Measurements from ENCODE around the gene CACFD1.

CACFD1 gene

DNA sequence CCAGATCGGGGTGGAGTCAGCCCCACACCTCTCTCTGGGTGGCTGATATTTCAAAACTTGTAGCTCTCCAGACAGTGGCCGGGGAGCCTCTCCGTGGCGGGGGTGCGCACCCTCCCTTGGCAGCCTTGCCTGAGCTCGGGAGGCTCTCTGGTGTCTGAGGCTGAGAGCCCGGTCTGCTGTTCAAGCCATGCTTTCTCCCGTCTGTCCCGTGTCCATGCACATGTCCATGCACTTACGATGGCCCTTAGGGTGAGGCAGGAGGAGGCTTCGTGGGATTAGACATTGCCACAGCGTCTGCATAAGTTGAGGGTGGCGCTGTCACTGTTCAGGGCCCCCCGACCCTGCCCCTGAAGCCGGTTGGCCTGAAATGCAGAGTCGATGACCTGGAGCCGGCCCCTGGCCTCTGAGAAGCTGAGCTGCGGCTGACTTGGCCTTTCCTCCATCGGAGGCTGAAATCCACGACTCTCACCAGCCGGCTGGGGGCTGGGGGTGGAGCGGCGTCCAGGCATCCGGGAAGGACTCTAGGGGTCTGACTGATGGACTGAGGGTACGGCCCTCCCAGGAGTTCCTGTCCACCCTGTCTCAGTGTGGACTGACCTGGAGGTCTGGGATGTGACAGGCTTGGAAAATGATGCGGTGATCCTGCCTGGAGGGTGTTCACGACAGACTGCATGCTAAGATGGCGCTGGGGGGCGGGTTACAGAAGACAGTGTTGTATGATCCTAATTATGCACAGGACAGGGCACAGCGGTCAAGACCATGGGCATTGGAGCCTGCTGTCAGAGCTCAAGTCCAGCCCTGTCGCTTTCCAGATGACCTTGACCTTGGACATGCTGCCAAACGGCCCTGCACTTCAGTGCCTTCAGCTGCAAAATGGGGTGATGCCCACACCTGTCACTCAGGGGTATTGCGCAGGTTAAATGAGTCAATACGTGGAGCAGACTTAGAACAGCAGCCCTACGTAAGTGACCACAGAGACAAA lies 37.4 kb downstream of the CACFD1 start:
- DNase-seq (ENCODE audit: low read depth in 1 of 2, low spot score in 1 of 2): no peak

DNA sequence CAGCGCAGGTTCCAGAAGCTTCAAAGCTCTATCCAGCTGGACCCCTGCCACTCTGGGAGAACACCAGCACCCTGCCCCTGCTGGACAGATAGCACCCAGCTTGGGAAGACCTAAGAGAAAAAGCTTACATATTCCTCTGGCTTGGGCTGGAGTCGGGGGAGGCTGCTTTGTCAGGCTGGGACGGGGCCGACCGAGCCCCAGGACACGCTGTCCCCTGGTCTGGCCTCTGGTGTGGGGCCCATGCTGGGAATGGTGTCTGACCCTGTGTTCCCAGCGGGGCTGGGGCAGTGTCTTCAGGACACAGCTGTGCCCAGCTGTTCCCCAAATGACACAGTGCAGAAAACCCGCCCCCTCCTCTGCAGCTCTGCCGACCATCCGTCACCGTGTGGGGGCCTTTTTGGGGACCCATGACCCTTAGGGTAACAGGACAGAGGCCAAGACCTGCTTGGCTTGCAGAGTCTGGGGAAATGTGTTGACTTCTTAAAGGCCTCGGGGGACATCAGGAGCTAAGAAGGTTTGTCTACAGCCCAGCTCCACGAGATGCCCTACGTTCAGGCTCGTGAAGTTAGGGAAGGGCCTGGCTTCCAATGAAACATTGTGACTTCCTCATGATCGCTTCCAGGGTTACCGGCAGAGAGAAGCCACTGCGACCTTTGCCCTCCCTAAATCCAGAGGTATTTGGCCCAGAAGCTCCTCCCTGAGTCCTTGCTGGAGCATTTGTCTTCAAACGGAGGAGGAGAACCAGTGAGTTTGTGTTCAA lies 39.5 kb downstream of the CACFD1 start:
- no peak for DNase-seq (ENCODE audit: low read depth in 1 of 2, low spot score in 1 of 2)

DNA sequence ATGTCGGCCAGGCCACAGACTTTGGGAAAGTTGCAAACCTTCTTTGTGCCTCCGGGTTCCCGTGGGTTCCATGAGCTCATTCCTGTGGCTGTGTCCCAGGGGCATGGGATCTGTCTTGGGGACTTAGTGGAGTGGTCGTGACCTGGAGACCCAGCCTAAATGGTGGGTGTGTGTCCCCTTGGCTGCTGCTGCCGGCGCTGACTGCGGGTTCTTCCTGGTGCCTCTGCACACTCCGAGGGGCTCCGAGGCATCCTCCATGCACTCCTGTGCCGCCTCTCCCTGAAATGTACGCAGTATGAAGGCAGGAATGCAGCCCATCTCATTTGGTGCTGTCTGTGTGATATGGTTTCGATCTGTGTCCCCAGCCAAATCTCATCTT lies 40.1 kb downstream of the CACFD1 start:
- no peak for DNase-seq (ENCODE audit: low read depth in 1 of 2, low spot score in 1 of 2)

DNA sequence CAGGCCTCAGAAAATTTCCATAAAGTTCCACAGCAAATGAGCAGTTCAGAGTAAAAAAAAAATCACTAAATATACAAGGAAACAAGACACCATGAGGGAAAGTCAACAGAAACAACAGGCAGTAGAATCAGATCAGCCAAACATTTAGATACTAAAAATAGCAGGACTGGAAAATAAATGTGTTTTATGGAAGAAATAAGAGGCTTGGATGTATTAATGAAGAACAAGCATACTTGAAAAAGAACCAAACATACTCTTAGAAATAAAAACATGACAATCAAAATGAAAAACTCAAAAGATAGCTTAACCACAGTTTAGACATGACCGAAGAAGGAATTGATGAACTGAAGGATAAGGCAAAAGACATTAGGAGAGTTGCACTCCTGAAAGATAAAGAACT lies 42.3 kb downstream of the CACFD1 start:
- DNase-seq (ENCODE audit: low read depth in 1 of 2, low spot score in 1 of 2): no peak

DNA sequence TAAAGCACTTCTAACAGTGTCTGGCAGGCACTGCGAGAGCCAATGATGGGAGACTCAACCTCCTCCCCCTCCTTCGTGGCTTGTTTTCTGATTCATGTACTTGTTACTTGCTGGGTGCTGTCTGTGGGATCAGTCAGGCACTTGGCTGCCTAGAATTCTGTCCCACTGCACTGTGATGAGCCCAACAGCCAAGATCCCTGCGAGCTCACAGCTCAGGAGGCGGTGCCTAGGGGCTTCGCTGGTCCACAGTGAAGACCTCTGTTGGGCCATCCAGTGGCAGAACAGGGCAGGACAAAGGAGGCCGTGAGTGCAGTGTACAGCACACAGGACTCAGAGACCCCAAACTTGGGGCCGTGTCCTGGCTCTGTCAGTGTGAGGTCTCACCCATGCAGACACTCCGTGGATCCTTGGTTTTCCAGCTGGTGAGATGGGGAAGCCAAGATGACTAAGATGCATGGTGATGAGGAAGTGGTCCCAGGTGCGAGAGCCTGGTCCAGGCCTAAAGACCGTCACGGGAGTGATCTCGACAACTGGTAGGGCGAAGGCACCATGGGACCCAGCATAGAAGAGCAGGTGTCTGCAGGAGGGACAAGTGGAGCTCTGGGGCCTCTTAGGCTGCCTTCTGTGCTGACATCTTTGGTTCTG lies 45.5 kb downstream of the CACFD1 start:
- DNase-seq (ENCODE audit: low read depth in 1 of 2, low spot score in 1 of 2): no peak

DNA sequence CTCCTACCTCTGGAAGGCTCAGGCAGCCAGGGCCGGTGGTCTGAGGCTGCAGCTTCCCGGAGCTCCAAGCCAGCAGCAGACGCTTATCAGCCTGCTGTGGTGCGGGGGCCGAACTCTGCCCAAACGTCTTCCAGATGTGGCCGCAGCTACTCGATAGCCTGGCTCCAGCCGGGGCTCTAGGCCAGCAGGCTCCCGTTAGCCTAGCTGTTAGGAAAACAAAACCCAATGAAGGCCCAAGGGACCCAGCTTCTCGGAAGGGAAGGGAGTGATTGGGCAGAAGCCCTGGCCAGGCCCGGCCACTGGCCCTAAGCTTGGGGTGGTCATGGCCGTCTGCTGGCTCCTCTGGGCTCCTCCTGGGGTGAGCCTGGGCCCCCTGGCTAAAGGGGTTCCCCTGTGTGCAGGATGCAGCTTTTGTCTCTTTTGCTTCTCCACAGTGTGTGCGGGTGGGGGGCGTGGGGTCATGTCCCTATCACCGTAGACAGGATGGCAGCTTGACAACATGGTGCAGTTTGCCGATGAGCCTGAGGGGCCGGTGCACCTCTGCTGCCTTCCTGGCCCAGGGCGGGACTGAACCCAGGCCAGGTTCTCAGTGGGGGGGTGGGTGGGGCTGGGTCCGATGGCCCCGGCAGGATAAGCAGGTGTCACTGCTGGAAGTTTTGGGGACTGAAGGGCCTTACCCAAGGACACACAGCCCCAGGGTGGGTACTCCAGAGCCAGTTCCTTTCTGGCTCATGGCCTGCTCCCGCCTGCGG lies 46.3 kb downstream of the CACFD1 start:
- no peak for DNase-seq (ENCODE audit: low read depth in 1 of 2, low spot score in 1 of 2)

DNA sequence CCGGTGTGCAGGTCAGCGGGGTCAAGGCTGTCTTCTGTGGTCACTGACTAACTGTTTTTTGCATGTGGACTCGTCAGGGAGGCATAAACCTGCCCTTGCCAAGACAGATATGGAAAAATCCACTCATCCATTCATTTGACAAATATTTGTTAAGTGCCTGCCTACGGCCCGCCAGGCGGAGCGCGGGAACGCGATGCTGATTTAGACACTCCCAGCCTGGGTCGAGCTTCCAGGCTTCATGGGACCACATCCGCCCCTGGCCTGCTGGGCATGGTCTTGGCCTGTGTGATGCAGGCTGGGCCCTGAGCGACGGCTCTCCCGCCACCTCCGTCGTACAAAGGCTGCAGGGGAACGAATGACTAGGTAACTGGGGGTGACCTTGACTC lies 46.9 kb downstream of the CACFD1 start:
- DNase-seq (ENCODE audit: low read depth in 1 of 2, low spot score in 1 of 2): no peak

DNA sequence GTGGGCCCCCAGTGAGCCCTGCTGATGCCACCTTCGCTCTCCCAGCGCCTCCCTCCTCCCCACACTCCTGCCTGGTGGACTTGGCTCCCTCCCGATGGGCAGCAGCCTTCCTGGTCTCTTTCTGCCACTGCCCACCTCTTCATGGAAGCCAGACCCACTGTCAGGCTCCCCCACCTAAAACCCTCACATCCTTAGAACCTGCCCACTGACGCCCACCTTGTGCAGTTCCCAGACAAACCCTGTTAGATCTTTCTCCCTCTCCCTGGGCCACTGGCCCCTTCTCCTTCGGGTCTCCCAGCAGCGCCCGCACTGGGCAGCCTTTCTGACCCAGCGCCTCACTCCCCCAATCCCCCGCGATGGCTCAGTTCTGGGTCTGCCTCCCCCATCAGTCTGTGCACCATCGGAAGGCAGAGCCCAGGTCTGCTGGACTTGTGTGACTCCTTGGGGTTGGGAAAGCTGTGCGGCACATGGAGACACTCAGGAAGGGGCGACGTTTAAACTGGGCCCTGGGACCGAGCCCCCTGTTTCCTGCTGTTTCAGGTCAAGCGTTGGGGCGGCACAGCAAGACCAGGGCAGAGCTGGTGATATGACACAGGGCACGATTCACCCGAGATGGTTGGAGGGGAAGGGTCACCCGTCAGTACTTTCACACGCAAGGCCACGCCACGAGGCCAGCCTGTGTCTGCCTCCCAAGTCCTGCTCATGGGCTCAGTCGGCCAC lies 47.6 kb downstream of the CACFD1 start:
- no peak for DNase-seq (ENCODE audit: low read depth in 1 of 2, low spot score in 1 of 2)

DNA sequence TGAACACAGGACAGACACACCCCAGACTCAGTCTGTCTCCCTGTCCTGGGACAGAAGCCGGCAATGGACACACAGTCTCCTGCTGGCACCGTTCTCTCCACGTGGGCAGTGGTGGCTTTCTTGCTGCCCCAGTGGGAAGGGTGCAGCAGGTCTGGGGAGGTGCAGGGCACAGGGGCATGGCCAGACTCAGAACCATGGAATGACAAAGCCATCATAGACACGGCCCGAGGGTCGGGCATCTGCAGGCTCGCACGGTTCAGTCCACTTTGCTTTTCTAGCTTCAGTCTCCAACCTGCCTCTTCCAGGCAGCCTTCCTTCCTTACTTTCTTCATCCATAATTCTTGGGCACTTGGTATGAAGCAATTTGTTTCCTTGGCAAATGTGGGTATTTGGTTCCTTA lies 48.3 kb downstream of the CACFD1 start:
- no peak for DNase-seq (ENCODE audit: low read depth in 1 of 2, low spot score in 1 of 2)

DNA sequence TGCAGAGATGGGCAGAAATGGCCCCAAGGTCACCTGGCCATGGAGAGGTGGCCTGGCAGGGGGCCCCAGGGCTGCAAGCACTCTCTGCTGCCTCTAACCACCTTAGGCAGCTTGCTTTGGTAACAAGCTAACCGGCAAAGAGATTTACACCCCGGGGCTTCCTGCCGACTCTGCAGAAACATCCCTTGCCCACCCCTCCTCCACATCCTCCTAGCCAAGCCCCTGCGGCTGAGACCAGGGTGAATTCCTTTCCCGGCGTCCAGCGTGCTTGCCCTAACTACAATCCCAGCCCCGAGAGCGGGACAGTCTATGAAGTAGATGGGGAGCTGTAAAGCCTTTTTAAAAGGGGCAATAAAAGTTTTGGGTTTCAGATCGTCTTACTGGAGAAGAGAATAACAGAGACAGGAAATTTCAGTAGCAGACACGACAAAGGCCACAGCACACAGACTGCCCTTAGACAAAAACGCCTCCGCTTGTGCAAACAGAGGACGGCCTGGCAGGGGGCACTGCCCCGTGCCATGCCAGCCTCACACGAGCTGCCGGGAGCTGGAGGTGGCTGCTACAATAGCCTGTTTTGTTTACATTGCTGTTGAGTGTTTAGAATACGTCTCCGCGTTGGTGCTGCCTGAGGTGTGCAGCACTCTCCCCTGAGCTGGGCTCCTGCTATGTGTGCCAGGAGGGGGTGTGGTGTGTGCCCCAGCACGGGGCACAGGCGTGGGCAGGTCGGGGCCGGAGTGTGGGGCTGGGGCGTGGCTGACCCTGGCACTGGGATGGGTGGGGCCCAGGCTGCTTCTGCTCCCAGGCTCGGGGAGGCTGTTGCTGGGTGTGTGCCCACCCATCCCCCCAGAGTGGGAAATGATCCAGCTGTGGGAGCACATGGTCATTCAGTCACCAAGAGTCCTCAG lies 49.7 kb downstream of the CACFD1 start:
- DNase-seq (ENCODE audit: low read depth in 1 of 2, low spot score in 1 of 2): no peak

DNA sequence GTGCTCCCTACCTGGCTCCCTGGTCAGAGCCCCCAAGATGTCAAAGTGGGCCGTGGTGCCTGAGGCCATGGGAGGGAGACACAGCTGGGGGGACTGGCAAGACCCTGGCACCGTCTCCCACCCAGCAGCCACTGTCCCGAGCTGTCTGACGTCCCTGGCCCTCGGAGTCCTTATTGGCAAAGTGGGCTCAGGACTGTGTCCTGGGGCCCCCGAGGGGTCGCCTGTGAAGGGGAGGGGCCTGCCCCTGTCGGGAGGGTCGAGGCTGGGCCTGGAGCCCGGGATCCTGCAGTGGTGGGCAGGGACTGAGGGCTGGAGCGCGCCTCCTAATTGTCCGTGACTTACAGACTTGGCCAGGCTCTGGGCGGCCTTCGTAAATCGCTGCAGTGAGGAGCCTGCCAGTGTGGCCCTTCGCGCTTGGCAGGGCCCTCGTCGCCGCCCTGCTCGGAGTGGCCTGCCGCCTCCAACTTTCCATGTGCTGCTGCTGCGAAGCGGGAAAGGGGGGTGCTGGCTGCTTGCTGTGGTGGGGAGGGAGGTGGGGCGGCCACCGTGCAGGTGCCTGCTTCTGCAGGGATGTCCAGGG lies 51.2 kb downstream of the CACFD1 start:
- DNase-seq (ENCODE audit: low read depth in 1 of 2, low spot score in 1 of 2): no peak

DNA sequence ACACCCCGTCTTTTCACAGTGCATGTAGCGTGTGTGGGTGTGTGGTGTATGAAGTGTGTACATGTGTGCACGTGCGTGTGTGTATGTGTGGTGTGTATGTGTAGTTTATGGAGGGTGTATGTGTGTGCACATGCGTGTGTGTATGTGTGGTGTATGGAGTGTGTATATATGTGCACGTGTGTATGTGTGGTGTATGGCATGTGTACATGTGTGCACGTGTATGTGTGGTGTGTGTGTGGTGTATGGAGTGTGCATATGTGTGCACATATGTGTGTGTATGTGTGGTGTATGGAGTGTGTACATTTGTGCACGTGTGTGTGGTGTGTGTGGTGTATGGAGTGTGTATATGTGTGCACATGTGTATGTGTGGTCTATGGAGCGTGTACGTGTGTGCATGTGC lies 51.8 kb downstream of the CACFD1 start:
- DNase-seq (ENCODE audit: low read depth in 1 of 2, low spot score in 1 of 2): no peak

DNA sequence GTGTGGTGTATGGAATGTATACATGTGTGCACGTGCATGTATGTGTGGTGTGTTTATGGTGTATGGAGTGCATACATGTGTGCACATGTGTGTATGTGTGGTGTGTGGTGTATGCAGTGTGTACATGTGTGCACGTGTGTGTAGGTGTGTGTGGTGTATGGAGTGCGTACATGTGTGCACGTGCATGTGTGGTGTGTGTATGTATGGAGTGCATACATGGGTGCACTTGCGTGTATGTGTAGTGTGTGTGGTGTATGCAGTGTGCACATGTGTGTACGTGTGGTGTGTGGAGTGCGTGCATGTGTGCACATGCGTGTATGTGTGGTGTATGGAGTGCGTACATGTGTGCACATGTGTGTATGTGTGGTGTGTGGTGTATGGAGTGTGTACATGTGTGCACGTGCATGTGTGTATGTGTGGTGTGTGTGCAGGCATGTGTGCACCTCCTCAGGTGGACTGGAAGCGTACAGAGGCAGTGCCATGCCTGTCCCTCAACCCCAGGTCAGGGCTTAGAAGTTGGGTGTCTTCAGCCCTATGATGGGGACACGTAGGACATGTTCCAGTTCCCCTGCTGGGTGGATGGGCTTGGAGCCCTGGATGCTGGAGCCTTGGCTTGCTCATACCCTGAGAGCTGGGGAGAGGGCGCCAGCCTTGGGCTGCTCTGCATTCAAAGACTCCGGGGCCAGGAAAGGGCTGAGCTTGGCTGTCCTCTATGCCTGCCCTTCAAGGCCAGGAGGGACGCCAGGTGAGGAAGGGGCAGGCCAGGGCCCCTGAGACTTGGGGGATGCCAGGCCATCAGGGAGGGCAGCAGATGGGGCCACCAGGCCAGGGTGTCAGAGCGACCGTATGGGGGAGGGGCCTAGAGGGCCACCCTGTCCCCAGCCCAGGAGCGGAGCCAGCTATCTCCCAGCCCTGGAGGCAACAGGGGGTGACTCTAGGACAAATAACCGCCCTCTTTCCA lies 52.8 kb downstream of the CACFD1 start:
- DNase-seq (ENCODE audit: low read depth in 1 of 2, low spot score in 1 of 2): no peak

DNA sequence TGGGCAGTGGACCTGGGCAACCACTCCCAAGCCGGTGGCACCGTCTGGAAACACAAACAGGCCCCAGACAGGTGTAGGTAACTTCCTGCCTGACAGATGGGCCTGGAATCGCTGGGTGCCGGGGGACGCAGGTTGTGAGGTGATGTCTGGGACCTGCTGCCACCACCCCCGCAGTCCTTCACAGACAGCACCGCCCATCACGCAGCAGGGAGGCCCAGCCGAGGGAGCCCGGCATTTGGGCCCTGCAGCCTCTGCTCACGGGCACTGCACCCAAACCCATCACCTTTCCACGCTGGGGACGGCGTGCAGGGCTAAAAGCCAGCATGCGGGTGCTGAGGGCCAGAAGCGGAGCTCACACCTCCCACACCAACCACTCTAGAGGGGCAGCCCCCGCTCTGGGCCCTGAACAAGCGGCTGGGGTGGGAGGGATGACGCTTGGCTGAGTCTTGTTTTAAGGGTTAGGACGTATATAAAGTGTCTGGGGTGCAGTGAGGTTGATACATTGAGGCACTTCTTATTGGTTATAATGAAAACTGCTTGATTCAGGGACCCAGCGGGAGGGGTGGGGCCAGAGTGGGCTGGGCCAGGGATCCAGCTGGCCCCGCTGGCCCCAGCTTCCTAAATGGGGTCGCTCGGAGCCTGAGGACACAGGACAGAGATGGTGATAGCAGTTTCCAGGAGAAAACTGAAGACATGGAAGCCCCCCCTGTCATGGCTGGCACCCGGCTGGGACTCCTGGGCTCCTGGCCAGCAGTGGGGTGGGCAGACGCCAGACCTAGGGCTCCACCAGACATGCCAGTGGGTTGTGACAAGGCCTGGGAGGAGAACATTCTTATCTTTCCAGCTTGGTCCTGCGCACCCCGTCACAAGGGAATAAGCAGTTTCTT lies 53.7 kb downstream of the CACFD1 start:
- DNase-seq (ENCODE audit: low read depth in 1 of 2, low spot score in 1 of 2): no peak

DNA sequence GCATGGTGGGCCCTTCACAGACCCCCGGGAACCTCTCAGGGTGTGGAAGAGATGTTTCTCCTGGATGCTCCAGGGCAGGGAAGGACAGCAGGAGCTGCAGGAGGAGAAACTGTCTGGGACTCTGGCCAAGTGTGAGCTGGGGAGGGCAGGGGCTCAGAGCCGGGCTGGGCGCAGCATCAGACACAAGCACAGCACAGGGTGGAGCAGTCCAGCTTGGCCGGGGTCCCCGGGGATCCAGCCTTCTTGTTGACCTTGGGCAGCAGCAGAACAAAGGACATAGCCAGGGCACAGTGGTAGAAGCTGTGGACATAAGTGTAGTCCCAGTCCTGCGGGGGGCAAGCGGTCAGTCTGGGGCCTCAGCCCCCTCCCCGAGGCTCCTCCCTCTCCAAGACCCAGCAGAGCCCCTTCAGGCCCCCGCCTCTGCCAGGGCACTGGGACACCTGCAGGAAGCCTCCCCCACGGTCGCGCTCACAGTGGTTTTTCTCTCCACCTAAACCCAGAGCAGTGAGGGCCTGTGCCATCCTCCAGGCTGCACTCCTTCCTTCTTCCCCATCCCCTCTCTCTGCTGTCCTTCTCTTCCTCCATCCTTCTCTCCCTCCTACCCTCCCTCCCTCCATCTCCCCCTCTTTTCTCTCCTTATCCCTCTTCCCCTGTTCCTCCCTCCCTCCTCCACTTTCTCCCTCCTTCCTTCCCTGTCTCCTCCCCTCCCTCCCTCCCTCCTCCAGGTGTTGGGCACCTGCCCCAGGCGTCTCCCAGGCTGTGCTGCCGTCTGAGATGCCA lies 54.9 kb downstream of the CACFD1 start:
- no peak for DNase-seq (ENCODE audit: low read depth in 1 of 2, low spot score in 1 of 2)

DNA sequence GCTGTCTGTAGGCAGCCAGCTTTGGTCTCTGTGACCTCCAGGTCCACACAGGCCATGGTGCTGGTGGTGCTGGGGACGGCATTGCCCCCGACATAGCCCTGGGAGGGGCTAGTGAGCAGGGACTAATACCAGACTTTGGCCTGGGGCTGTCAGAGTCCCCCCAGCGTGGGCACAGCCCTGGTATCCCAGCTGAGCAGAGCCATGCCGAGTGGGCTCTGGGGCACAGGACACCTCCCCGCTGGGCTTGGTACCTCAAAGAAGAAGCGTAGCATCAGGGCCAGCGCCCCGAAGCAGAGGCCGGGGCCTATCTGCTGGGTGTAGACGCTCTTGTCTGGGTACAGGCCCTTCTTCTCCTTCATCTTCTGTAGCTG lies 55.4 kb downstream of the CACFD1 start:
- DNase-seq (ENCODE audit: low read depth in 1 of 2, low spot score in 1 of 2): no peak
